ENCODE measurements around the gene HSD3B7. TPM values are rescaled to one million over a fixed set of nuclear protein-coding genes. Genes with fewer than 3 reads are reported as not detected.

The HSD3B7 gene
- total RNA-seq, 1 donor = 45.6 TPM

DNA sequence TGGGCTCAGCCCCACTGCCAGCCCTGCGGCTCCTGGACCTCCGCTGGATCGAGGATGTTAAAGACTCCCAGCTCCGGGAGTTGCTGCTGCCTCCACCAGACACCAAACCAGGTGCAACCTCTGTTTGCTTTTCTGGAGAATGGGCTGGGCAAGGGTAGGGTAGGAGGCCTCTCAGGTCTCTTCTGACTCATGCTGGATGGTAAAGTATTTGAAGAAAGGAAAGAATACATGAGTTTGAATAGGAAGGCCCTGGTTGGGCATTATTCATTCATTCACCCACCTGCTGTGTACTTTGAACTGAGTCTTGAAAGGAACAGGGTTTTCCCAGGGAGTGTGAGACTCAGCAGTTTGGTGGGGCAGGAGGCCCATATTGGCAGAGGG lies 42.6 kb upstream of the HSD3B7 start:
- H3K36me3 ChIP-seq (ENCODE audit: insufficient read depth, low read length) = peaks cover 27% of the 10 kb centered on the region
- no peaks in the 10 kb centered on the region for H3K27me3 ChIP-seq (ENCODE audit: insufficient read depth, low read length)
- H4K20me1 ChIP-seq (ENCODE audit: insufficient read depth, low read length) = peaks cover 8% of the 10 kb centered on the region
- no peaks in the 10 kb centered on the region for H3K9me3 ChIP-seq (ENCODE audit: low read depth, low read length)
- no peak overlapping the region for H3K4me3 ChIP-seq (ENCODE audit: insufficient read depth, low read length)
- DNase-seq (ENCODE audit: insufficient read length, low spot score, missing footprints) = peak; percentile 53
- TF ChIP-seq, protein P1, sequence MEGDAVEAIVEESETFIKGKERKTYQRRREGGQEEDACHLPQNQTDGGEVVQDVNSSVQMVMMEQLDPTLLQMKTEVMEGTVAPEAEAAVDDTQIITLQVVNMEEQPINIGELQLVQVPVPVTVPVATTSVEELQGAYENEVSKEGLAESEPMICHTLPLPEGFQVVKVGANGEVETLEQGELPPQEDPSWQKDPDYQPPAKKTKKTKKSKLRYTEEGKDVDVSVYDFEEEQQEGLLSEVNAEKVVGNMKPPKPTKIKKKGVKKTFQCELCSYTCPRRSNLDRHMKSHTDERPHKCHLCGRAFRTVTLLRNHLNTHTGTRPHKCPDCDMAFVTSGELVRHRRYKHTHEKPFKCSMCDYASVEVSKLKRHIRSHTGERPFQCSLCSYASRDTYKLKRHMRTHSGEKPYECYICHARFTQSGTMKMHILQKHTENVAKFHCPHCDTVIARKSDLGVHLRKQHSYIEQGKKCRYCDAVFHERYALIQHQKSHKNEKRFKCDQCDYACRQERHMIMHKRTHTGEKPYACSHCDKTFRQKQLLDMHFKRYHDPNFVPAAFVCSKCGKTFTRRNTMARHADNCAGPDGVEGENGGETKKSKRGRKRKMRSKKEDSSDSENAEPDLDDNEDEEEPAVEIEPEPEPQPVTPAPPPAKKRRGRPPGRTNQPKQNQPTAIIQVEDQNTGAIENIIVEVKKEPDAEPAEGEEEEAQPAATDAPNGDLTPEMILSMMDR (IDR thresholded peaks at IDR 0.05; ENCODE audit: extremely low read depth, low read depth, low read length) = no peak
- H3K4me2 ChIP-seq (ENCODE audit: insufficient read depth, low read length) = no peak overlapping the region
- peaks cover 5% of the 10 kb centered on the region for H3K4me1 ChIP-seq (ENCODE audit: insufficient read depth, low read length)
- H2AFZ ChIP-seq (ENCODE audit: low read length) = no peak overlapping the region
- no peak overlapping the region for H3K27ac ChIP-seq (ENCODE audit: low read depth, low read length)
- H3K79me2 ChIP-seq (ENCODE audit: insufficient read depth, low read length) = peaks cover 13% of the 10 kb centered on the region

DNA sequence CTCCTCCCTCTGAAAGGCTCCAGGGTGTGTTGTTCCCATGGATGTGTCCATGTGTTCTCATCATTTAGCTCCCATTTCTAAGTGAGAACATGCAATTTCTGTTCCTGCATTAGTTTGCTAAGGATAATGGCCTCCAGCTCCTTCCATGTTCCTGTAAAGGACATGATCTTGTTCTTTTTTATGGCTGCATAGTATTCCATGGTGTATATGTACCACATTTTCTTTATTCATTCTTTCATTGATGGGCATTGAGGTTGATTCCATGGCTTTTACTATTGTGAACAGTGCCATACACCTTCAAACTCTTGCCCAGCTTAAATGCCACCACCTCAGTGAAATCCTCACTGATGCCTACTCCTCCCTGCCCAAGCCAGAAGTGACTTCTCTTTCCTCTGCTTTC lies 40.7 kb upstream of the HSD3B7 start:
- Histone ChIP-seq H4K20me1 (ENCODE audit: insufficient read depth, low read length) (peaks cover 6% of the 10 kb centered on the region), H3K27me3 (ENCODE audit: insufficient read depth, low read length) (no peaks in the 10 kb centered on the region), H3K4me3 (ENCODE audit: insufficient read depth, low read length) (no peak overlapping the region), H3K36me3 (ENCODE audit: insufficient read depth, low read length) (peaks cover 27% of the 10 kb centered on the region), H2AFZ (ENCODE audit: low read length) (no peak overlapping the region), H3K4me1 (ENCODE audit: insufficient read depth, low read length) (peaks cover 5% of the 10 kb centered on the region), H3K9me3 (ENCODE audit: low read depth, low read length) (no peaks in the 10 kb centered on the region), H3K4me2 (ENCODE audit: insufficient read depth, low read length) (no peak overlapping the region), H3K27ac (ENCODE audit: low read depth, low read length) (no peak overlapping the region), H3K79me2 (ENCODE audit: insufficient read depth, low read length) (peaks cover 14% of the 10 kb centered on the region)
- TF ChIP-seq, protein P1 (IDR thresholded peaks at IDR 0.05; ENCODE audit: extremely low read depth, low read depth, low read length) = no peak
- peak; percentile 11 for DNase-seq (ENCODE audit: insufficient read length, low spot score, missing footprints)

DNA sequence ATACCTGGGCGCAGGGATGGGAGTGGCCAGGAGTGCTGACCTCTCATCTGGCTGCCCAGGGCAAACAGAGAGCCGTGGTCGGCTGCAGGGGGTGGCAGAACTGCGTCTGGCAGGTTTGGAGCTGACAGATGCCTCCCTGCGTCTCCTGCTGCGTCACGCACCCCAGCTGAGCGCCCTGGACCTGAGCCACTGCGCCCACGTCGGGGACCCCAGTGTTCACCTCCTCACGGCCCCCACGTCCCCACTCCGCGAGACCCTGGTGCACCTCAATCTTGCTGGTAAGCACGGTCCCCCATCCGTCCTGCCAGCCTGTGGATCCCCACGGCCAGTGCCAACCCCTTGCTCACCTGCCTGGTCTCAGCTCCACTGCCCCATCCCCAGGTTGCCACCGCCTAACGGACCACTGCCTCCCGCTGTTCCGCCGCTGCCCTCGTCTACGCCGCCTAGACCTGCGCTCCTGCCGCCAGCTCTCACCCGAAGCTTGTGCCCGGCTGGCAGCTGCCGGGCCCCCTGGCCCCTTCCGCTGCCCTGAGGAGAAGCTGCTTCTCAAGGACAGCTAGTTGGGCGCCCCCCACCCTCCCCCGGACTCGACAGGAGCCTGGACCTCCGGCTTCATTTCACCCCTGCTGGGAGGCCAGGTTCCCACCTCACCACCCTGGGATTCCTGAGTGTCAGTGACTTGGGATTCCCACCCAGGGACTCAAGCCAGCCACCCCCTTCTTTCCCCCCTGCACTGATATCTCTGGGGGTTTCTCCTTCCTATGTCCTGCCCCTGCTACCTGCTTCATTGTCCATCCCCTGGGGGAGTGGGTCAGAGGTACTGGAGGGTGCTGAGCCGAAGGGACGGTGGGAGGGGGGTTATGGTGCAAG lies 38.1 kb upstream of the HSD3B7 start:
- Histone ChIP-seq H3K27me3 (ENCODE audit: insufficient read depth, low read length) (no peaks in the 10 kb centered on the region), H2AFZ (ENCODE audit: low read length) (no peak overlapping the region), H3K4me2 (ENCODE audit: insufficient read depth, low read length) (no peak overlapping the region), H3K4me3 (ENCODE audit: insufficient read depth, low read length) (no peak overlapping the region), H3K27ac (ENCODE audit: low read depth, low read length) (no peak overlapping the region), H3K79me2 (ENCODE audit: insufficient read depth, low read length) (peaks cover 11% of the 10 kb centered on the region), H3K4me1 (ENCODE audit: insufficient read depth, low read length) (peaks cover 22% of the 10 kb centered on the region), H4K20me1 (ENCODE audit: insufficient read depth, low read length) (peaks cover 14% of the 10 kb centered on the region), H3K36me3 (ENCODE audit: insufficient read depth, low read length) (peaks cover 27% of the 10 kb centered on the region), H3K9me3 (ENCODE audit: low read depth, low read length) (no peaks in the 10 kb centered on the region)
- TF ChIP-seq, protein P1 (IDR thresholded peaks at IDR 0.05; ENCODE audit: extremely low read depth, low read depth, low read length) = no peak
- peak; percentile 50 for DNase-seq (ENCODE audit: insufficient read length, low spot score, missing footprints)

DNA sequence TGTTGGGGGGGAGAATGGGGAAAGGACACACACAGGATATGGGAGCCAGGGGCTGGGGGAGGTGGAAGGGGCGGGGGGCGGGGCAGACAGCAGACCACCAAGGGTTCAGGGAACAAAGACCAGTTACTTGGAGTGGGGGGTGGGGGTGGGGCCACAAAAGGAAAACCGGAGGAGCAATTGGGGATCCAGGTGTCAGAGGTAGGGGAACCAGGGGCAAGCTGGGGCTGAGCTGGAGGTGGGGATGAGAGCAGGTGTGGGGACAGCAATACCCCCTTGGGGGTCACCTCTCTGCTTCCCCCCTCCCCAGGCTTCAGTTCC lies 37.5 kb upstream of the HSD3B7 start:
- Histone ChIP-seq H3K79me2 (ENCODE audit: insufficient read depth, low read length) (peaks cover 8% of the 10 kb centered on the region), H3K27me3 (ENCODE audit: insufficient read depth, low read length) (no peaks in the 10 kb centered on the region), H2AFZ (ENCODE audit: low read length) (no peak overlapping the region), H3K27ac (ENCODE audit: low read depth, low read length) (peak overlapping the region; percentile 27), H3K4me3 (ENCODE audit: insufficient read depth, low read length) (no peak overlapping the region), H3K36me3 (ENCODE audit: insufficient read depth, low read length) (peaks cover 21% of the 10 kb centered on the region), H3K4me2 (ENCODE audit: insufficient read depth, low read length) (no peak overlapping the region), H3K4me1 (ENCODE audit: insufficient read depth, low read length) (peaks cover 23% of the 10 kb centered on the region), H3K9me3 (ENCODE audit: low read depth, low read length) (no peaks in the 10 kb centered on the region), H4K20me1 (ENCODE audit: insufficient read depth, low read length) (peaks cover 14% of the 10 kb centered on the region)
- DNase-seq (ENCODE audit: insufficient read length, low spot score, missing footprints) = peak; percentile 42
- TF ChIP-seq, protein P1 (IDR thresholded peaks at IDR 0.05; ENCODE audit: extremely low read depth, low read depth, low read length) = no peak
